Duodenal mucosa (tissue), 2 donors: Measurements from ENCODE around the gene CACNA2D3.

Experiments
- H3K27ac ChIP-seq: one replicate; pipeline ENCODE4 v1.7.0; 2013; ENCODE audit warnings: low read depth, low read length
- H3K27me3 ChIP-seq, 2 donors: one replicate each; pipeline ENCODE4 v1.7.0; 2013; ENCODE audit warnings: low read length in 2 of 2, control low read depth in 1 of 2; ENCODE audit not compliant: insufficient read depth in 2 of 2, control insufficient read depth in 1 of 2
- H3K36me3 ChIP-seq, 2 donors: one replicate each; pipeline ENCODE4 v1.7.0; 2013; ENCODE audit warnings: low read length in 2 of 2, control low read depth in 1 of 2; ENCODE audit not compliant: insufficient read depth in 2 of 2, control insufficient read depth in 1 of 2
- H3K4me1 ChIP-seq, 2 donors: one replicate each; pipeline ENCODE4 v1.7.0; 2013; ENCODE audit warnings: low read length in 2 of 2, control low read depth in 1 of 2; ENCODE audit not compliant: insufficient read depth in 2 of 2, control insufficient read depth in 1 of 2
- H3K4me3 ChIP-seq, 2 donors: one replicate each; pipeline ENCODE4 v1.7.0; 2013; ENCODE audit warnings: low read length in 2 of 2, low read depth in 1 of 2
- H3K9ac ChIP-seq, 2 donors: one replicate each; pipeline ENCODE4 v1.7.0; 2013; ENCODE audit warnings: low read length in 2 of 2, low read depth in 1 of 2
- H3K9me3 ChIP-seq, 2 donors: one replicate each; pipeline ENCODE4 v1.7.0; 2013; ENCODE audit warnings: low read length in 2 of 2, control low read depth in 1 of 2; ENCODE audit not compliant: control insufficient read depth in 1 of 2

The CACNA2D3 gene

GRCh38 chr3:54870423-54870822, 748.1 kb downstream of the CACNA2D3 start:
- Histone ChIP-seq H3K4me1 (no peaks in the 10 kb centered on the region), H3K27me3 (no peaks in the 10 kb centered on the region), H3K4me3 (no peak overlapping the region), H3K9me3 (no peaks in the 10 kb centered on the region), H3K27ac (no peak overlapping the region), H3K9ac (no peak overlapping the region), H3K36me3 (no peaks in the 10 kb centered on the region)

GRCh38 chr3:54871867-54872266, 749.5 kb downstream of the CACNA2D3 start:
- Histone ChIP-seq H3K9me3 (no peaks in the 10 kb centered on the region), H3K4me3 (no peak overlapping the region), H3K36me3 (no peaks in the 10 kb centered on the region), H3K27ac (no peak overlapping the region), H3K27me3 (no peaks in the 10 kb centered on the region), H3K4me1 (no peaks in the 10 kb centered on the region), H3K9ac (no peak overlapping the region)

GRCh38 chr3:54873059-54874010, 751.0 kb downstream of the CACNA2D3 start:
- H3K9ac ChIP-seq, result no peak overlapping the region
- H3K9me3 ChIP-seq, result no peaks in the 10 kb centered on the region
- H3K36me3 ChIP-seq, result no peaks in the 10 kb centered on the region
- H3K27me3 ChIP-seq, result no peaks in the 10 kb centered on the region
- H3K4me3 ChIP-seq, result no peak overlapping the region
- H3K4me1 ChIP-seq, result no peaks in the 10 kb centered on the region
- no peak overlapping the region for H3K27ac ChIP-seq

GRCh38 chr3:54874816-54875556, 752.6 kb downstream of the CACNA2D3 start:
- Histone ChIP-seq H3K9me3 (no peaks in the 10 kb centered on the region), H3K9ac (no peak overlapping the region), H3K27me3 (peaks cover 0 to 4% of the 10 kb centered on the region in 2 donors), H3K4me3 (no peak overlapping the region), H3K4me1 (no peaks in the 10 kb centered on the region), H3K36me3 (no peaks in the 10 kb centered on the region), H3K27ac (no peak overlapping the region)

GRCh38 chr3:54875596-54876268, 753.4 kb downstream of the CACNA2D3 start:
- Histone ChIP-seq H3K36me3 (no peaks in the 10 kb centered on the region), H3K9ac (no peak overlapping the region), H3K27ac (no peak overlapping the region), H3K27me3 (peaks cover 0 to 4% of the 10 kb centered on the region in 2 donors), H3K4me3 (no peak overlapping the region), H3K4me1 (no peaks in the 10 kb centered on the region), H3K9me3 (no peaks in the 10 kb centered on the region)

GRCh38 chr3:54876694-54877093, 754.3 kb downstream of the CACNA2D3 start:
- H3K27me3 ChIP-seq, result peaks cover 0 to 4% of the 10 kb centered on the region in 2 donors
- no peaks in the 10 kb centered on the region for H3K4me1 ChIP-seq
- H3K27ac ChIP-seq, result no peak overlapping the region
- H3K36me3 ChIP-seq, result no peaks in the 10 kb centered on the region
- no peak overlapping the region for H3K4me3 ChIP-seq
- H3K9me3 ChIP-seq, result no peaks in the 10 kb centered on the region
- H3K9ac ChIP-seq, result no peak overlapping the region

DNA sequence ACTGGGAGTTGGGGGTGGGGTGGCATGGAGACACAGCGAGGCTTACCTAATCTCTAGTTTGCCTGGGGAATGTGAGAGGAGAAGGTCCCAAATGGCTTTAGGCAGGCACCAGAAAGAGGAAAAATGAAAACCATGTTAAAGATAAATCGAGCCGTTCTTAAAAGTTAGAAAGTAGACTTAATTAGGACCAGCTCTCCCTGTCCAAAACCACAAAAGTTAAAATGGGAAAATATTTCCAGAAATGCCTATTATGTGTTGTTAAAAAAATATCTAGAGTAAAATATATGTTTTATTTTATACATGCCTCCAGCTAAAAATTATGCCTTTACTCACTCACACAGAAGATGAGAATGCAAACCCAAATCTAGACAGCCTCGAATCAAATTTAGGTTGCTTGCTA, 755.4 kb downstream of the CACNA2D3 start:
- Histone ChIP-seq H3K27ac (no peak overlapping the region), H3K4me1 (no peaks in the 10 kb centered on the region), H3K9ac (no peak overlapping the region), H3K27me3 (peaks cover 0 to 4% of the 10 kb centered on the region in 2 donors), H3K36me3 (no peaks in the 10 kb centered on the region), H3K9me3 (no peaks in the 10 kb centered on the region), H3K4me3 (no peak overlapping the region)

DNA sequence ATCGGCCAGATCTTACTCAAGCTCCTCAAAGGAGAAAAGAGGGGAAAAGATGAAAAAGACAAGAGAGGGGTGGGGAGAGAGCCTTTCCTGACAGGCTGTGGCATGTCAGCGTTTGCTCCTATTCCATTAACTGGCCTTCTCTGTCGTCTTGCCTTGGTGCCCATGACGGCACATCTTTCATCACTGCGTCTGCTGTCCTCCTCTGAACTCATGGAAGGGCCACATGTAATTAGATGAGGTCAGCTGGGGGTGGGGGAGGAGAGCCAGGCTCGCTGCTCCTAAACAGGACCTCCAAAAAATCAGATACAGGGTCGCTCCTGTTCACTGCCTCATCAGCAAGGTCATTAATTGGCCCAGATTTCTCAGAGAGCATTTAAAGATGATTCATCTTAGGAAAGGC, 755.8 kb downstream of the CACNA2D3 start:
- H3K9ac ChIP-seq, result no peak overlapping the region
- no peak overlapping the region for H3K4me3 ChIP-seq
- peaks cover 0 to 4% of the 10 kb centered on the region in 2 donors for H3K27me3 ChIP-seq
- H3K9me3 ChIP-seq, result no peaks in the 10 kb centered on the region
- H3K4me1 ChIP-seq, result no peaks in the 10 kb centered on the region
- H3K36me3 ChIP-seq, result no peaks in the 10 kb centered on the region
- H3K27ac ChIP-seq, result no peak overlapping the region

DNA sequence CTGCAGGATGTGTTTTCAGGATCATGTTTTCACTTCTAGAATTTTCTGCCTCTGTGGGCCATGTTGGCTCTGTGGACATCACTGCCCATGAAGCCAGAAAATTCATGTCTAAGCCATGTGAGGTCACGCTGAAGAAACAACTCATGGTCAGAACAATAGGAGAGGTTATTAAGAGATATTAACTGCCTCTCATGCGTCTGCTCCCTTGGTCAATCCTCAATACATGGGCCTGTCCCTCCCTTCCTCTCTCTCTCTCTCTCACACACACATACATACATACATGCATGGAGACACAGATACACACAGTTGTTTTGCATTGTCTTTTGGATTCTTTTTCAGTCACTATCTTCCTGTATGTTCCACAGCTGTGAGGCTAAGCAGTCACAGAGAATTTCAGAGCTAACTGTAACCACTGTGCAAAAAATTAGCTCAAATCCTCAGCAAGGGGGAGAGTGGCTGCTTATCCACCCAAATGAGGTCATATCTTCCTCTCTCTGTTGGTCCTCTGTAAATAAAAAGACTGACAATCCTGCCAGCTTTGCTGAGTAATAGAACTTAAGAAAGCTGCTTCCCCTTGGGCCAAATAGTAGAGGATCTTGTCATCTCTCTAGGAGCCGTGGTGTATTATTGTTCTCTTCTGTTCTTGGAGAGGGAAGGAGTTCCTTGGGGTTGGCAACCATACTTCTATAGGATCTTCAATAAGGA, 759.9 kb downstream of the CACNA2D3 start:
- Histone ChIP-seq H3K27me3 (peaks cover 0 to 4% of the 10 kb centered on the region in 2 donors), H3K4me1 (no peaks in the 10 kb centered on the region), H3K4me3 (no peak overlapping the region)

More for the DNA sequence above, 759.9 kb downstream of the CACNA2D3 start:
- Histone ChIP-seq H3K27ac (no peak overlapping the region), H3K36me3 (no peaks in the 10 kb centered on the region), H3K9ac (no peak overlapping the region), H3K9me3 (no peaks in the 10 kb centered on the region)
